AG08395 (cell line): ENCODE measurements around the gene PYGO2.

Experiments used
- DNase-seq: peaks from one replicate; pipeline ENCODE4 v3.0.0; 2012; ENCODE audit warnings: mixed read lengths, low spot score

The PYGO2 gene, protein sequence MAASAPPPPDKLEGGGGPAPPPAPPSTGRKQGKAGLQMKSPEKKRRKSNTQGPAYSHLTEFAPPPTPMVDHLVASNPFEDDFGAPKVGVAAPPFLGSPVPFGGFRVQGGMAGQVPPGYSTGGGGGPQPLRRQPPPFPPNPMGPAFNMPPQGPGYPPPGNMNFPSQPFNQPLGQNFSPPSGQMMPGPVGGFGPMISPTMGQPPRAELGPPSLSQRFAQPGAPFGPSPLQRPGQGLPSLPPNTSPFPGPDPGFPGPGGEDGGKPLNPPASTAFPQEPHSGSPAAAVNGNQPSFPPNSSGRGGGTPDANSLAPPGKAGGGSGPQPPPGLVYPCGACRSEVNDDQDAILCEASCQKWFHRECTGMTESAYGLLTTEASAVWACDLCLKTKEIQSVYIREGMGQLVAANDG

DNA sequence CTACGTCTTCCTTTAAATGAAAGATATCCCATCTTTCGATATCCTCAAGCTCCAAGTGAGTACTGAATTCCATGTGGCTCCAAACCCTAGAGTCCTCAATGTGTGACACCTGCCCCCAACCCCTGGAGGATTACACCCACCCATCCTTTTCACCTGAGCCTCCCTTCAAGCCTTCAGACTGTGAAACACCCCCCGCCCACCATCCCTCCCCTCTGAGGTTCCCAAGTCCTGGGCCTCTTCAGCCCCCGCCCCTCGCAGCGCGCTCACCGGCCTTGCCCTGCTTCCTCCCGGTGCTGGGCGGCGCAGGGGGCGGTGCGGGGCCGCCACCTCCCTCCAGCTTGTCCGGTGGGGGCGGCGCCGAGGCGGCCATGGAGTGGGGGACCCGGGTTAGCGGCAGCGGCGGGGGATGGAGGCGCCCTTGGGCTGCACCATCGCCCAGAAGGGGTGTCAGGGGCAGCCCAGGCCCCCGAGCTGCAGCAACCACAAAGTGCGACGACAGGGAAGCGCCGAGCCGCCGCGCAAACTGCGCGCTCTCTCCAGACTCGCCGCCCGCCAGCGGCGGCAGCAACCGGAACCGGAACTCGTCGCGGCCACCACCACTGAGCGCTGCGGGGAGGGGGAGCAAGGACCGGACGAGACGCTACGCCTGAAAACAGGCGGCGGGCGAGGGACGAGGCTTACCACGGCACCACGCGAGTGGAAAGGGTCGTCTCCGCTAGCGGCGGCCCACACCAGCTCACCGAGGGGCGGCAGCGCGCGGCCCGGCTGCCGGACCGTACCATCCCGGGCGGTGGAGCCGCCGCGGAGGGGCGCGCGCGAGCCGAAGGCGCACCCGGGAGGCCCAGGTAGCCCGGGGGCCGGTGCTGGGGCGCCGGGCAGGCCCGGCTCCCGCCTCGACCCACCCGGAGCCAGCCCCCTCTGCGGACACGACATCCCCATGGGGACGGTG lies at the start of gene PYGO2:
Gene PYGO2, minus strand, starts transcription at position 576 of the 949 bp plus-strand sequence. Its CDS starts 206 bp downstream, at position 370.
- DNase-seq = peak; percentile 78

DNA sequence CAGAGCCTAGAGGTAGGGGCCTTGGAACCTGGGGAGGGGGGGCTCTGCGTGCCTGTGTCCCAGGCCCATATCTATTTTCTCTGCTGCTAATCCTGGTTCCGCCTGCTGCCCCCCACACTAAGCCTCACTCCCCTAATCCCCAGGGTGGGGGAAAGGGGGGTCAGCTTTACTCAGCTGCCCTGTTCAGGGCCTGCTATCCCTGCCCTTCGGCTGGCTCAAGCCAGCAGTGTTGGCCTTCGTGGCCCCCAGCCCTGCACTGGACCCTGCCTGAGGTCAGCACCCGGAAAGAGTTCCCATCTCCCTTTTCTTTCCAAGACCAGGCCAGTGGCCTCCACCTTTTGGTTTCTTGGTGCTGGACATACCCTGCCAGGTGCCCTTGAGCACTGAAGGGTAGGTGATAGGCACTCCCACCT lies 49.4 kb upstream of the PYGO2 start:
- no peak for DNase-seq

- DNase-seq = no peak
These were observed 48.8 kb upstream of the PYGO2 start for GRCh38 chr1:155010211-155010918.

DNA sequence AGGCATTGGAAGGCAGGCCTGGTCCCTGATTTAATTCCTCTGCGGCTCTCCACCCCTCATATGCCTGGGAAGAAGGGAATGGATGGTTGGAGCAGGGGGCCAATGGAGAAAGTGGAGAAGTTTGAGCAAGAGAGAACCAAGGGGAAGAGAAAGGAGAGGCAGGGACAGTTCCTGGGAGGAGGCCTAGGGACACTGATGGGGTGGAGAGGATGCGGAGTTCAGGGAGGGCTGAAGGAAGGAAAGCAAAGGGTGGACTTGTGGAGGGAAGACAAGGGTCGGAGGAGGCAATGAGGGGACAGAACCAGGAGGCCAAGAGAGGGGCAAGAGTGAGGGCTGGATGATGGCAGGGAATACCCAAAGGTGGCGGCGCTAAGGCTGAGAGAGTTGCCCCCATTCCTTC lies 48.2 kb upstream of the PYGO2 start:
- DNase-seq = no peak

DNA sequence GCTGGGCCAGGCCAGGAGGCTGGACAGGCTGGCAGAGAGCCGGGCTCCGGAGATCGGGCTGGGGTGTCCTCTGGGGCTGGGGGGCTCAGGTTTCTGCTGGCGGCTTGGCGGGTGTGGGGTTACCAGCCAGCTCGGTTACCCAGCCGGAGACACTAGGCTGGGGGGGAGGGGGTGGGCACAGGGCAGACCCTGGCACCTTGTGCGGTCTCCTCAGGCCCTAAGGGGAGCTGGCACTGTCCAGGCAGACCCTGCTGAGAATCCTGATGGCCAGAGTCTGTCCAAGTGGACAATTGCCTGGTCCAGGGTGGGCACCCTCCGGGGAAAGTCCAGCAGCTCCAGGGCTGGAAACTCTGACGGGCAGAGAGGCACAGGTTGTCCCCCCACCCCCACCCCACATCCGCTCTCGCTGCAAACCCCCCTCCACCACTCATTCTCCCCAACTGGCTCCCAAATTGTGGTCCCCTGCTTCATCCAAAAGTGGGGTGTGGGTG lies 47.7 kb upstream of the PYGO2 start:
- DNase-seq = no peak

DNA sequence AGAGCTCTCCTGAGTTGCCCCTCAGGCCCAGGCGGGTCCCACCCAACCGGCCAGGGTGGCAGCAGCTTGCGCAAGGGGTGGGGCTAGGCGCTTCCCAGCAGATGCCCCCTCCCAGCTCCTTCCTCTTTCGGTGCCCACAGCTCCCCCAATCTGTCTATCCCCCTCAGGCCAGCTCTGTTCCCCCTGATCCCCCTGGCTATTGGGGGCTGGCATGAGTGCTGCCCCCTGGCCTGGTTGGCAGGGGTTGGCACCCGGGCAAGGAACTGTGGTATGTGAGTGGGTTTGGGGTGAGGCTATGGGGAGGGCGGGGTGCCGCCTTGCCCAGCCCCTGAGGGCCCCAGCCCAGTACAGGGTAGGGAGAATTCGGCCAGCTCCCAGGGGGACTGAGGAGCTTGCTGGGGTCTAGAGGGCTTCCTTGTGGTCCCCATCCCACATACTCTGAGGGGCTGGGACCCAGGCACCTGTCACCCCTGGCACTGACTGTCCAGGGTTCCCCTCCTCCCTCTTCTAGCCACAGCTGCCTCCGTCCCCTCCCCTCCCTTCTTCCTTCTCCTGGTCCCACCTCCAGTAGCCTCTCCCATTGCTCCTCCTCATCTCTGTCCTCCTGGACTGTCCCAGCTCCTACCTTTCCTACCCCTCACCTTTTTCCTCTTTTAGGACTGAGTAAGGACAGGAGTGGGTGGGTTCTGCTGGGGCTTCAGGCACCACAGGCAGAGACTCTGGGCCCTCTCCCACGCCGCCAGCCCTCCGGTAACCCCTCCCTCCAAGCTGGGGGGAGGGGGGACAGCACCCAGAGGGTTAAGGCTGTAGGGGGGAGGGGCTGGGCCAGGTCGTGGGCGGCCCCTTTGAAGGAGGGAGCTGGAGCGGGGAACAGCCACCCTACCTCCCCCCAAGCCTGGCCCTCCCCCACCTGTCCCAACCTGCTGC lies 46.7 kb upstream of the PYGO2 start:
- DNase-seq = no peak

DNA sequence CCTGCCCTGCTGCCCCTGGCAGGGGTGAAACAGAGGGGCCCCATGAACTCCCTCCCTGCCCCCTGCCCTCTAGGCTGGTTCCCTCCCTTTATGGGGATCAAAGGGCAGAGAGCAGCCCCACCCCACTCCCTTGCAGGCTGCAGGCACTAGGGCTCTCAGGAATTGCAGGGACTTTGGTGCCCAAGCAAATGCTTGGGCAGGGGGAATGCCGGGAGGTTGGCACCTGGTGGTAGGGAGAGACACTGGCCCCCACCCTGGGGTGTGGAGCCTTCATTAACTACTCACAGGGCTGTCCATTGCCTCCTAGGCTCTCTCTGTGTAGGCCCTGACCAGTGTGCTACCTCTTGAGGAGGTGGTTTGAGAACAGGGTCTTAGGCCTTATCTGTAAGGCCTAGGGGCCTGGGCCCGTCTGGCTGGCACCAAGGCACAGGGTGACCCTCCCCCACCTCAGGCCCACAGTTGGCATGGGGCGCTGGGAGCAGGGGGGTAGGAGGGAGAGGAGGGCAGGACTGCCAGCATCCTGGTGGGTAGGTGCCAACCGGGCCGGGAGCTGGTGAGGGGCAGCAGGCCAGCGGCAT lies 45.8 kb upstream of the PYGO2 start:
- no peak for DNase-seq

DNA sequence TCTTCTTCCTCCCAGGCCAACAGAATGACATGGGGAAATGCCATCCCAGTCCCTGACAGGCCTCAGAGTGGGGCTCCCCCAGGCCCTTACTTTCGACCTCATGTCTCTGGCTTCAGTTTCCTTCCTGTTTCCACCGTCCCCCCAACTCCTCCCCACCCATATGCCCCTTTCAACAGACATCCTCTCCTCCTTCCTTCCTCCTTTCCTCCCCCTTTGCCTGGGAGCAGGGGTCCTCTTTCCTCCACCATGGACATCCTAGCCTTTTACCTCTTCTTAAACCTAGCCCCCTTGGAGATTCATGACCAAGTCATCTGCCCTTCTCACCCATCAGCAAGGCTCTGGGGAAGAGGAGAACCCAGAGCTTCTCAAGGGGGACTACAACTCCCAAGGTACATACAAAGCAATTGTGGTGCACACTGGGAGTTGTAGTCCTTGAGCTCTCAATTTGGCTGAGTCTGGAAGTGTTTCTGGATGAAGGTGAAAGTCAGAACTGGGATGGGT lies 45.1 kb upstream of the PYGO2 start:
- DNase-seq = no peak

- DNase-seq = no peak
These were observed 43.8 kb upstream of the PYGO2 start for GRCh38 chr1:155005076-155006011.

- no peak for DNase-seq
These were observed 42.9 kb upstream of the PYGO2 start for GRCh38 chr1:155004352-155005075.

GRCh38 chr1:155003766-155004351 lies 42.3 kb upstream of the PYGO2 start:
- peak; percentile 32 for DNase-seq

GRCh38 chr1:155003227-155003765 lies 41.7 kb upstream of the PYGO2 start:
- DNase-seq = no peak

- peak; percentile 62 for DNase-seq
These were observed 41.1 kb upstream of the PYGO2 start, which contains the start of gene ZBTB7B for GRCh38 chr1:155002464-155003226. ZBTB7B (plus strand) TSS chr1:155002802; CDS start chr1:155014661, 11,859 bp downstream.

DNA sequence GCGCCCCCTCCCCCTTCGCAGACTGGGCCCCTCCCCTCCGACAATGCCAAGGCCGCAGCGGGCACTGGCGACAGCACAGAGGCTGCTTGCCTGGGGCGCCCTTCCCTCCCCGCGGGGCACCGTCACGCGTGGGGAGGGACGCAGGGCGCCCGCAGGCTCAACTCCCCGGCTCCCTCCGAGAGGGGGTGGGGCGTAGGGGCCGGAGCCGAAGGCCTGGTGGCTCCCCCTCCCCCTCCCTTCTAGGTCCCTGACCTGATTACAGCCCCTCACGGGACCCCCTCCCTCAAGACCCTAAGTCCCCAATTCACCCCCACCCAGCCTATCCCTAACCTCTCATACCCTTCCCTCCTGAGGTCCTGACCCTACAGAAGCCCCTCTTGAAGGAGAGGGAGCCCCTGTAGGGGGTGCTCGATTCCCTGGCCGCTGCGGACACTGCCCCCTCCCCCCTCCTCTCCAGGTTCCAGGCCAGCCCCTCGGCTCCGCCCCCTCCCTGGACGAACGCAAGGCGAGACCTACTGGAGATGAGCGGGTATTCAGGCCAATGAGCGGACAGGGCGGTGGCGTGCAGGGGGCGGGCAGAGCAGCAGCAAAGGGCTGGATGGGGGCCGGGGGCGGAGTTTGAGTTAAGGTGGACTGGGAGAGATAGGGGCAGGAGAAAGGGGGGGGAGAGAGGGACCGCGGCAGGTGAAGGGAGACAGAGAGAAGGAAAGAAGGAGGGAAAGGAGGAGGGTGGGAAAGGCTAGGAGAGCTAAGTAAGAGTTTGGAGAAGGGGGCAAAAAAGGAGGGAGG lies 40.3 kb upstream of the PYGO2 start:
- peak; percentile 99 for DNase-seq

GRCh38 chr1:155001425-155001674 lies 39.8 kb upstream of the PYGO2 start:
- no peak for DNase-seq

DNA sequence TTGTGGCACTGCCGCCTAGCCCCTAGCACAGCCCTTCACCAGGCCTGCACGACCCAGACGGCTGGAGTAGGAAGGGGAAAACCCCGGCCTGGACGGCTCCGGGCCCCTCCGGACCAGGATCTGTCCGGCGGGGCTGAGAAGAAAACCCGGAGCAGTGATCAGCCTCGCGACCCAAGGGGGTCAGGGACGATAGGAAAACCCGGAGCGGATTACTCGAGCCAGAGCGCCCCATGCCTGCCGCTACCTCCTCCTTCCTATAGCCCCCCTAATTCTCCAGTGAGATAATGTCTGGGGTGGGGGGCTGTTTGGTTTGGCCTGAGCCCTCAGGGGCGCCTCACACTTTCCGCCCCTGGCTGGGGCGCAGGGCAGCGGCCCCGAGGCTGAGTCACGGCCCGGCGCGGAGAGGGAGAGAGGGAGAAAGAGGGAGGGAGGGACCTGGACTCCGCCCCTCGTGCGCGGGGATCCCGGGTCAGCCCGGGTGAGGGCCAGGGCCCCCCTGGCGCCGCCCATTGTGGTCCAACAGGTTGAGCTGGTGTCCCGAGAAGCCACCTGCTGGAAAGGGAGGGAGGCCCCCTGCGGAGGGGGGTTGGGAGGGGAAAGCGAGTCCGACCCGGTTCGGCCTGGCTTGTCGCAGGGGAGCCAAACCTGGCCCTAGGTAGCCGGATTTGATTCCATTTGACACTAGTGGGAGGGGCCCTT lies 39.3 kb upstream of the PYGO2 start:
- peak; percentile 74 for DNase-seq
